ENCODE measurements around the gene VAMP2. TPM values are rescaled to one million over a fixed set of nuclear protein-coding genes. Genes with fewer than 3 reads are reported as not detected.

VAMP2 gene
- total and polyA plus RNA-seq, 9 of the 15 experiments (the other 6 are each of a cell fraction or from before 2014, with no cell fraction given): 2.3 to 31.8 (median 6.0) TPM

DNA sequence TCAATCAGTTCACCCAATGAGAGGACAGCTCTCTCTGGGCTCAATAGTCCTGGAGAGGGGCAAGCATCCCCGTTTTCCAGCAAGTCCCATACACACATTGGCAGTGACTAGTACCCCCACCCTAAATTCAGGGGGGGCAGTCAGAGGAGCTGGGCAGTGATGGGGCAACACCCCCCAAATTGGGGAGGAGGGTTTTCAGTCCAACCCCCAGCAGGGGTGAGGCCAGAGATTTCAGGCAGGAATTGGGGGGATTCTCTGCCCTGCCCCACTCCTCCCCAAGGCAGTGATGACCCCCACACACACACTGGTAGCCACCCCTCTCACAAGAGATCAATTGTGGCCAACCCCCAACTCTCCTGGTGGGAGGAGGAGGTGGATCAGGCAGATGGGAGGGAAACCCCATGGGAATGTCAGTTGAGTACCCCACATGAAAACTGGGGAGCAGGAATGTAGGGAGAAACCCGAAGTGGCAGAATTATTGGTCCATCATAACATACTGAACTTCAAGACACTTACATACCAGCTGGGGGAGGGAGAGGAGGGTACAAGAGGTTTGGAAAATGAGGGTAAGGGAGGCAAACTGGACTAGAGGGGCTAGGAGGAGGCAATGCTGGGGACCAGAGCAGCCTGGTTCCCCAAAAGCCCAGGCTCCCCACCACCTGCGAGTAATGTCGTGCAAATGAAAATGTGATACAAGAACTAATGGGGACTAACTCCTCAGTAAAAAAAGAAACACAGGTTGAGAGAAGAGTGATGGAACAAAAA is 3.1 kb downstream of the VAMP2 start:
- no peak overlapping the region for H3K27ac ChIP-seq (ENCODE audit: extremely low read depth, low read depth, low read length)
- FAIRE-seq (no peak), ATAC-seq (no peak), DNase-seq (ENCODE audit: extremely low read depth in 1 of 4, low spot score in 3 of 4) (no peak)
- H3K4me3 ChIP-seq: no peak overlapping the region
- BruUV-seq (replicated peaks): TSS peak; percentile 8
- H3K27me3 ChIP-seq (ENCODE audit: control insufficient read depth in 2 of 2, insufficient read depth in 2 of 2, low read length in 2 of 2): no peaks in the 10 kb centered on the region
- intact Hi-C loops (cut with micrococcal nuclease) (no loop called here), in situ Hi-C loops (cut with MboI) (no loop called here)
- 0 out of 2 replicates have a peak, but pooled peaks cover 12% of the 10 kb centered on the region for H4K20me1 ChIP-seq (replicated peaks; ENCODE audit: control insufficient read depth, insufficient read depth, low read length)
- no peak overlapping the region for H3K9ac ChIP-seq (ENCODE audit: insufficient read depth in 1 of 2, low read depth in 2 of 2, low read length in 2 of 2)
- 72% methylated on average over 3 of the region's 4 CpGs for WGBS (ENCODE audit: insufficient coverage, low coverage, missing lambda C conversion rate)
- no peak for TF ChIP-seq E2F3 (CRISPR knock-in tag; IDR thresholded peaks at IDR 0.05)
- TF ChIP-seq MAZ (CRISPR knock-in tag; conservative IDR thresholded peaks at IDR 0.05 in 1 of 2, IDR thresholded peaks at IDR 0.05 in 1 of 2): no peak
- TF ChIP-seq HDGF (IDR thresholded peaks at IDR 0.05): no peak
- no peak for TF ChIP-seq ZNF143 (CRISPR knock-in tag; IDR thresholded peaks at IDR 0.05)
- TF ChIP-seq ZFP91 (CRISPR knock-in tag; IDR thresholded peaks at IDR 0.05): no peak
- TF ChIP-seq USF2 (CRISPR knock-in tag; IDR thresholded peaks at IDR 0.05): no peak
- no peak for TF ChIP-seq ETS2 (tag; IDR thresholded peaks at IDR 0.05; ENCODE audit: borderline replicate concordance, poor library complexity, severe bottlenecking)
- TF ChIP-seq STAT5B (CRISPR knock-in tag; IDR thresholded peaks at IDR 0.05): no peak
- H3K4me2 ChIP-seq (ENCODE audit: insufficient read depth, low read length): peak overlapping the region; percentile 21; the same call in 1 of the 2 replicates
- CTCF ChIA-PET (ENCODE audit: low intra/inter-chr PET ratio): interaction anchor here (0.6 kb wide), 1 partner anchor 26 kb away, joined by 4 read pairs; no protein-coding TSS in a partner anchor
- no peaks in the 10 kb centered on the region for H3K9me3 ChIP-seq (replicated peaks; ENCODE audit: control insufficient read depth, insufficient read depth, low read depth, low read length)
- H3K79me2 ChIP-seq (ENCODE audit: control insufficient read depth, insufficient read depth, low read length): peaks cover 45% of the 10 kb centered on the region
- no peak overlapping the region for H2AFZ ChIP-seq (ENCODE audit: low read depth, low read length)
- peaks cover 29% of the 10 kb centered on the region; the same call in 2 of the 3 replicates for H3K36me3 ChIP-seq (ENCODE audit: control insufficient read depth, insufficient read depth, low read length)
- H3K9me1 ChIP-seq (ENCODE audit: control insufficient read depth, insufficient read depth, low read length): peaks cover 5% of the 10 kb centered on the region
- POLR2A ChIA-PET: interaction anchor here (1.3 to 8.6 kb wide), 2 partner anchors 12 to 39 kb away, joined by 4 to 105 read pairs; no protein-coding TSS in a partner anchor
- peaks cover 42 to 66% of the 10 kb centered on the region in 2 experiments for H3K4me1 ChIP-seq (replicated peaks in 1 of 2; ENCODE audit: control insufficient read depth in 2 of 2, insufficient read depth in 2 of 2, low read length in 2 of 2)
